HL-60 (cell line): Measurements from ENCODE around the gene ST7.

Experiments
- GABPA ChIP-seq: IDR thresholded peaks from 2 replicates; pipeline ENCODE4 v1.6.1; 2012; ENCODE audit warnings: low read depth
- POLR2AphosphoS5 ChIP-seq: IDR thresholded peaks from 2 replicates; pipeline ENCODE4 v1.6.1; 2012; ENCODE audit warnings: low read depth
- SPI1 ChIP-seq: IDR thresholded peaks from 2 replicates; pipeline ENCODE4 v1.6.1; 2012; ENCODE audit warnings: low read depth, mild to moderate bottlenecking, borderline replicate concordance
- TF ChIP-seq, protein P1 (sequence below): IDR thresholded peaks from one replicate; pipeline ENCODE4 v1.5.1; 2011; ENCODE audit warnings: low read length, control low read depth, inconsistent platforms; ENCODE audit not compliant: insufficient read depth
- TF ChIP-seq, protein P2 (sequence below): IDR thresholded peaks from 2 replicates; pipeline ENCODE4 v1.6.1; 2012; ENCODE audit warnings: low read depth; ENCODE audit not compliant: insufficient replicate concordance

DNA sequence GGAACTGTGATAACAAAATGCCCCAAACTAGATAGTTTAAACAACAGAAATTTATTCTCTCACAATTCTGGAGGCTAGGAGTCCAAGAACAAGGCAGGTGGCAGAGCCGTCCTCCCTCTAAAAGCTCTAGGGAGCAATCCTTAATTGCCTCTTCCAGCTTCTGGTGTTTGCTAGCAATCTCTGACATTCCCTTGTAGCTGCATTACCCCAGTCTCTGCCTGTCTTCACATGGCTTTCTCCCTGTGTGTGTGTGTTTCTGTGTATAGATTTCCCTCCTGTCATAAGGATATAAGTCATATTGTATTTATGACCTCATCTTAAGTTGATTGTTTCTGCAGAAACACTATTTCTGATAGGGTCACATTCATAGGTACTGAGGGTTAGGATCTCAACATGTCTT lies 192.0 kb downstream of the ST7 start:
- TF ChIP-seq GABPA (no peak), SPI1 (no peak), POLR2AphosphoS5 (no peak)
- TF ChIP-seq, protein P1, sequence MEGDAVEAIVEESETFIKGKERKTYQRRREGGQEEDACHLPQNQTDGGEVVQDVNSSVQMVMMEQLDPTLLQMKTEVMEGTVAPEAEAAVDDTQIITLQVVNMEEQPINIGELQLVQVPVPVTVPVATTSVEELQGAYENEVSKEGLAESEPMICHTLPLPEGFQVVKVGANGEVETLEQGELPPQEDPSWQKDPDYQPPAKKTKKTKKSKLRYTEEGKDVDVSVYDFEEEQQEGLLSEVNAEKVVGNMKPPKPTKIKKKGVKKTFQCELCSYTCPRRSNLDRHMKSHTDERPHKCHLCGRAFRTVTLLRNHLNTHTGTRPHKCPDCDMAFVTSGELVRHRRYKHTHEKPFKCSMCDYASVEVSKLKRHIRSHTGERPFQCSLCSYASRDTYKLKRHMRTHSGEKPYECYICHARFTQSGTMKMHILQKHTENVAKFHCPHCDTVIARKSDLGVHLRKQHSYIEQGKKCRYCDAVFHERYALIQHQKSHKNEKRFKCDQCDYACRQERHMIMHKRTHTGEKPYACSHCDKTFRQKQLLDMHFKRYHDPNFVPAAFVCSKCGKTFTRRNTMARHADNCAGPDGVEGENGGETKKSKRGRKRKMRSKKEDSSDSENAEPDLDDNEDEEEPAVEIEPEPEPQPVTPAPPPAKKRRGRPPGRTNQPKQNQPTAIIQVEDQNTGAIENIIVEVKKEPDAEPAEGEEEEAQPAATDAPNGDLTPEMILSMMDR = no peak
- TF ChIP-seq, protein P2, sequence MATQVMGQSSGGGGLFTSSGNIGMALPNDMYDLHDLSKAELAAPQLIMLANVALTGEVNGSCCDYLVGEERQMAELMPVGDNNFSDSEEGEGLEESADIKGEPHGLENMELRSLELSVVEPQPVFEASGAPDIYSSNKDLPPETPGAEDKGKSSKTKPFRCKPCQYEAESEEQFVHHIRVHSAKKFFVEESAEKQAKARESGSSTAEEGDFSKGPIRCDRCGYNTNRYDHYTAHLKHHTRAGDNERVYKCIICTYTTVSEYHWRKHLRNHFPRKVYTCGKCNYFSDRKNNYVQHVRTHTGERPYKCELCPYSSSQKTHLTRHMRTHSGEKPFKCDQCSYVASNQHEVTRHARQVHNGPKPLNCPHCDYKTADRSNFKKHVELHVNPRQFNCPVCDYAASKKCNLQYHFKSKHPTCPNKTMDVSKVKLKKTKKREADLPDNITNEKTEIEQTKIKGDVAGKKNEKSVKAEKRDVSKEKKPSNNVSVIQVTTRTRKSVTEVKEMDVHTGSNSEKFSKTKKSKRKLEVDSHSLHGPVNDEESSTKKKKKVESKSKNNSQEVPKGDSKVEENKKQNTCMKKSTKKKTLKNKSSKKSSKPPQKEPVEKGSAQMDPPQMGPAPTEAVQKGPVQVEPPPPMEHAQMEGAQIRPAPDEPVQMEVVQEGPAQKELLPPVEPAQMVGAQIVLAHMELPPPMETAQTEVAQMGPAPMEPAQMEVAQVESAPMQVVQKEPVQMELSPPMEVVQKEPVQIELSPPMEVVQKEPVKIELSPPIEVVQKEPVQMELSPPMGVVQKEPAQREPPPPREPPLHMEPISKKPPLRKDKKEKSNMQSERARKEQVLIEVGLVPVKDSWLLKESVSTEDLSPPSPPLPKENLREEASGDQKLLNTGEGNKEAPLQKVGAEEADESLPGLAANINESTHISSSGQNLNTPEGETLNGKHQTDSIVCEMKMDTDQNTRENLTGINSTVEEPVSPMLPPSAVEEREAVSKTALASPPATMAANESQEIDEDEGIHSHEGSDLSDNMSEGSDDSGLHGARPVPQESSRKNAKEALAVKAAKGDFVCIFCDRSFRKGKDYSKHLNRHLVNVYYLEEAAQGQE = no peak
